SK-N-SH treated with all-trans-retinoic acid at 6 μM for 48 hours (cell line): ENCODE data around the gene TMPRSS6.

Experiments
- ATAC-seq: fragments of 200-7000 bp; cut with Tn5 transposase; 3 replicates; pipeline ENCODE4 v1.9.1; 2020; ENCODE audit warnings: mild to moderate bottlenecking, moderate library complexity
- ARNTL ChIP-seq: fragments of 450-650 bp; formaldehyde crosslinking; IDR thresholded peaks from 2 replicates; pipeline ENCODE4 v1.5.0; 2020; ENCODE audit warnings: low read depth, mild to moderate bottlenecking, moderate library complexity, borderline replicate concordance
- BACH2 ChIP-seq: fragments of 250-450 bp; sonication (Bioruptor Pico); IDR thresholded peaks from 2 replicates; pipeline ENCODE4 v1.9.0; 2021; ENCODE audit warnings: mild to moderate bottlenecking, borderline replicate concordance
- CREB5 ChIP-seq: fragments of 250-450 bp; sonication (Bioruptor Pico); IDR thresholded peaks from 2 replicates; pipeline ENCODE4 v1.5.1; 2020; ENCODE audit warnings: low read depth, mild to moderate bottlenecking, moderate library complexity
- CSDC2 ChIP-seq: fragments of 250-450 bp; sonication (Bioruptor Pico); IDR thresholded peaks from 2 replicates; pipeline ENCODE4 v1.5.0; 2020; ENCODE audit warnings: mild to moderate bottlenecking, moderate library complexity
- CSRNP3 ChIP-seq: fragments of 250-450 bp; sonication (Bioruptor Pico); IDR thresholded peaks from 2 replicates; pipeline ENCODE4 v1.5.1; 2021; ENCODE audit warnings: mild to moderate bottlenecking, moderate library complexity
- ESRRG ChIP-seq: fragments of 250-450 bp; sonication (Bioruptor Pico); IDR thresholded peaks from 2 replicates; pipeline ENCODE4 v1.6.1; 2021; ENCODE audit warnings: mild to moderate bottlenecking
- GLIS3 ChIP-seq: fragments of 250-450 bp; sonication (Bioruptor Pico); IDR thresholded peaks from 2 replicates; pipeline ENCODE4 v1.5.0; 2020; ENCODE audit warnings: mild to moderate bottlenecking, moderate library complexity
- ISL1 ChIP-seq: fragments of 250-450 bp; sonication (Bioruptor Pico); IDR thresholded peaks from 2 replicates; pipeline ENCODE4 v2.1.2; 2022; ENCODE audit warnings: mild to moderate bottlenecking, moderate library complexity
- OSR1 ChIP-seq: fragments of 250-450 bp; sonication (Bioruptor Pico); IDR thresholded peaks from 2 replicates; pipeline ENCODE4 v1.8.0; 2022; ENCODE audit warnings: moderate library complexity, mild to moderate bottlenecking, inconsistent platforms
- PATZ1 ChIP-seq: fragments of 250-450 bp; sonication (Bioruptor Pico); IDR thresholded peaks from 2 replicates; pipeline ENCODE4 v1.8.0; 2020; ENCODE audit warnings: mild to moderate bottlenecking, moderate library complexity, borderline replicate concordance
- POU6F1 ChIP-seq: fragments of 250-450 bp; sonication (Bioruptor Pico); IDR thresholded peaks from 2 replicates; pipeline ENCODE4 v1.8.0; 2021; ENCODE audit warnings: low read depth, mild to moderate bottlenecking, moderate library complexity, borderline replicate concordance
- PPARA ChIP-seq: fragments of 250-450 bp; sonication (Bioruptor Pico); IDR thresholded peaks from 2 replicates; pipeline ENCODE4 v1.5.0; 2020; ENCODE audit warnings: mild to moderate bottlenecking, borderline replicate concordance
- RARB ChIP-seq: fragments of 250-450 bp; sonication (Bioruptor Pico); IDR thresholded peaks from 2 replicates; pipeline ENCODE4 v1.8.0; 2021; ENCODE audit warnings: mild to moderate bottlenecking, moderate library complexity
- SNAI2 ChIP-seq: fragments of 250-450 bp; sonication (Bioruptor Pico); IDR thresholded peaks from 2 replicates; pipeline ENCODE4 v1.5.0; 2020; ENCODE audit warnings: mild to moderate bottlenecking, moderate library complexity
- TCF4 ChIP-seq: fragments of 250-450 bp; sonication (Bioruptor Pico); IDR thresholded peaks from 2 replicates; pipeline ENCODE4 v1.8.0; 2021; ENCODE audit warnings: mild to moderate bottlenecking, moderate library complexity, borderline replicate concordance
- TOX ChIP-seq: fragments of 250-450 bp; sonication (Bioruptor Pico); IDR thresholded peaks from 2 replicates; pipeline ENCODE4 v1.8.0; 2021; ENCODE audit warnings: mild to moderate bottlenecking, moderate library complexity, borderline replicate concordance
- TSHZ2 ChIP-seq: fragments of 250-450 bp; sonication (Bioruptor Pico); IDR thresholded peaks from 2 replicates; pipeline ENCODE4 v1.5.0; 2020; ENCODE audit warnings: mild to moderate bottlenecking, moderate library complexity
- ZC3H10 ChIP-seq: fragments of 250-450 bp; sonication (Bioruptor Pico); IDR thresholded peaks from 2 replicates; pipeline ENCODE4 v1.5.1; 2021; ENCODE audit warnings: mild to moderate bottlenecking, moderate library complexity
- ZFP30 ChIP-seq: fragments of 450-650 bp; formaldehyde crosslinking; IDR thresholded peaks from 2 replicates; pipeline ENCODE4 v1.5.0; 2022; ENCODE audit warnings: mild to moderate bottlenecking, moderate library complexity
- ZNF565 ChIP-seq: fragments of 450-650 bp; formaldehyde crosslinking; conservative IDR thresholded peaks from 2 replicates; pipeline ENCODE4 v1.5.0; 2020; ENCODE audit warnings: low read depth, mild to moderate bottlenecking, moderate library complexity
- ZNF70 ChIP-seq: fragments of 450-650 bp; formaldehyde crosslinking; IDR thresholded peaks from 2 replicates; pipeline ENCODE4 v1.5.0; 2020; ENCODE audit warnings: mild to moderate bottlenecking, moderate library complexity
- ZNF8 ChIP-seq: fragments of 450-650 bp; formaldehyde crosslinking; IDR thresholded peaks from 2 replicates; pipeline ENCODE4 v1.5.0; 2020; ENCODE audit warnings: mild to moderate bottlenecking, moderate library complexity

TMPRSS6 gene

GRCh38 chr22:37063431-37064420, 45.8 kb downstream of the TMPRSS6 start:
- ATAC-seq, result no peak
- TF ChIP-seq OSR1 (CRISPR knock-in tag), result no peak
- no peak for TF ChIP-seq ESRRG
- no peak for TF ChIP-seq ARNTL (CRISPR knock-in tag)
- no peak for TF ChIP-seq ISL1 (CRISPR knock-in tag)
- no peak for TF ChIP-seq RARB (CRISPR knock-in tag)
- TF ChIP-seq ZC3H10, result no peak
- TF ChIP-seq CSRNP3 (CRISPR knock-in tag), result no peak
- no peak for TF ChIP-seq SNAI2
- TF ChIP-seq CREB5 (CRISPR knock-in tag), result no peak
- no peak for TF ChIP-seq TOX
- no peak for TF ChIP-seq PATZ1
- TF ChIP-seq CSDC2 (CRISPR knock-in tag), result no peak
- TF ChIP-seq PPARA, result no peak
- no peak for TF ChIP-seq GLIS3 (CRISPR knock-in tag)
- no peak for TF ChIP-seq ZNF70
- TF ChIP-seq ZNF565 (CRISPR knock-in tag), result no peak
- no peak for TF ChIP-seq ZFP30 (CRISPR knock-in tag)
- no peak for TF ChIP-seq ZNF8 (CRISPR knock-in tag)
- TF ChIP-seq TSHZ2 (CRISPR knock-in tag), result no peak
- no peak for TF ChIP-seq TCF4 (CRISPR knock-in tag)
- TF ChIP-seq, all 23 proteins: peak for 0

GRCh38 chr22:37062702-37063381, 46.7 kb downstream of the TMPRSS6 start:
- TF ChIP-seq BACH2, result no peak
- no peak for TF ChIP-seq TOX
- no peak for TF ChIP-seq ZNF565 (CRISPR knock-in tag)
- TF ChIP-seq ESRRG, result no peak
- TF ChIP-seq POU6F1 (CRISPR knock-in tag), result no peak
- no peak for TF ChIP-seq ZFP30 (CRISPR knock-in tag)
- TF ChIP-seq ISL1 (CRISPR knock-in tag), result no peak
- no peak for TF ChIP-seq PPARA
- TF ChIP-seq SNAI2, result no peak
- no peak for ATAC-seq
